Measurements from ENCODE around the gene PCGF2.

PCGF2 gene

DNA sequence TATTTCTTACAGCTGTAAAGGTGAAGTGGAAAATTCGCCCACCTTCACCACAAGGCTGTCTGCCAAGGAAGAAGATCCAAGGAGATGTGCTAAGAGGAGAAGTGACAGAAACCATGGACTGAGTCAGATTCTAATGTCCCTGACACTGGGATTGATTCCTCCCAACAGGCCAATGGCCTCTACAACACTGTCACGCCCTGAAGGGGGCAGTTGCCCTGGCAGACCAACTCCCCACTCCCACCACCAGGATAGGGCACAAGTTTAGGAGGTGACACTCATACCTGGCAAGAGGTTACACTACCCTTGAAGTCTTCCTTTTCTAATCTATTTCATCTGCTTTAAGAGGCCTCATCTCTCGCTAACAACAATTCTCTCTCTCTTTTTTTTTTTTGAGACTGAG lies 35.1 kb upstream of the PCGF2 start:
- DNase-seq (ENCODE audit: insufficient read length, low spot score) (no peak), FAIRE-seq (no peak)
- TF ChIP-seq POLR2AphosphoS5 (IDR thresholded peaks at IDR 0.05; ENCODE audit: low read depth, low read length) = no peak
- TF ChIP-seq TAF1 (IDR thresholded peaks at IDR 0.05; ENCODE audit: low read depth, low read length) = no peak
- TF ChIP-seq POU2F2 (IDR thresholded peaks at IDR 0.05; ENCODE audit: low read depth, low read length) = no peak
- TF ChIP-seq PAX5 (IDR thresholded peaks at IDR 0.05; ENCODE audit: insufficient read depth, low read length, severe bottlenecking) = no peak

DNA sequence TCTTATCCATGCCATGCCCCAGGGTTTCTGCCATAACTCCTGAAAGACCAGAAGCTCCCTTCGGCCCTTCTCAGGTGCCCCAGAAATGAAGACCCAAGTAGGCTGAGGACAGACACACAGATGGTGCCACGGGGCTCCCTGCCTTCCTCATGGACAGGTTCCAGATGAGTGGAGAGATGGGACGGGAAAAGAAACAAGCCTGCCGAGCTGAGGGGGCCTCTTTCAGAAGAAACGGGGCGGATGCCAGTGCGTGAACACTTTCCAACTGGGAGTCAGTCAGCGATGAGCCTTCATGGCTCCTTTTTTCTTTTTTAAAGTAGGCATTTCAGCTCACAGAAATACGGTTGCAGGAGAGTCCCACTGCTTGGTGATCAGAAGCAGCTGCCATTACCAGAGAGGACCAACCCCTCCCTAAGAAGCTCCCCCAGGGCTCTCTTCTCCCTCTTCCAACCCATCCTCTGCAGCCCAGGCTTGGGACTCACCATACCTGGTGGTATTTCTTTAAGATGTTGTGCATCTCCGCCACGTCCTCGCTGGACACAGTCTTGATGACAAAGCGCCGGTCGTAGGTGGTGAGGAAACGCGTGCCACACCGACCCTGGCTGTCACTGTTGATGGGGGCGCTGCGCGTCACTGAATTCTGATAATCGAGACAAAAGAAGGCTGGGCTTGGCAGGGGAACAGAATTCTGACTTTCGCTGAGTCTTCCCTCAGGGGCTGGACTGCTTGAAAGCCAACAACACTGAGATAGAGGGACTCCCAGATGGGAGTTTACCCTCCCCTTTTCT lies 32.0 kb upstream of the PCGF2 start:
- DNase-seq (ENCODE audit: insufficient read length, low spot score) (no peak), FAIRE-seq (no peak)
- TF ChIP-seq TAF1 (IDR thresholded peaks at IDR 0.05; ENCODE audit: low read depth, low read length) (no peak), SPI1 (IDR thresholded peaks at IDR 0.05; ENCODE audit: low read depth, low read length) (no peak), POU2F2 (IDR thresholded peaks at IDR 0.05; ENCODE audit: low read depth, low read length) (no peak), POLR2AphosphoS5 (IDR thresholded peaks at IDR 0.05; ENCODE audit: low read depth, low read length) (no peak), PAX5 (IDR thresholded peaks at IDR 0.05; ENCODE audit: insufficient read depth, low read length, severe bottlenecking) (no peak), POLR2A (IDR thresholded peaks at IDR 0.05; ENCODE audit: low read depth, low read length) (no peak)

DNA sequence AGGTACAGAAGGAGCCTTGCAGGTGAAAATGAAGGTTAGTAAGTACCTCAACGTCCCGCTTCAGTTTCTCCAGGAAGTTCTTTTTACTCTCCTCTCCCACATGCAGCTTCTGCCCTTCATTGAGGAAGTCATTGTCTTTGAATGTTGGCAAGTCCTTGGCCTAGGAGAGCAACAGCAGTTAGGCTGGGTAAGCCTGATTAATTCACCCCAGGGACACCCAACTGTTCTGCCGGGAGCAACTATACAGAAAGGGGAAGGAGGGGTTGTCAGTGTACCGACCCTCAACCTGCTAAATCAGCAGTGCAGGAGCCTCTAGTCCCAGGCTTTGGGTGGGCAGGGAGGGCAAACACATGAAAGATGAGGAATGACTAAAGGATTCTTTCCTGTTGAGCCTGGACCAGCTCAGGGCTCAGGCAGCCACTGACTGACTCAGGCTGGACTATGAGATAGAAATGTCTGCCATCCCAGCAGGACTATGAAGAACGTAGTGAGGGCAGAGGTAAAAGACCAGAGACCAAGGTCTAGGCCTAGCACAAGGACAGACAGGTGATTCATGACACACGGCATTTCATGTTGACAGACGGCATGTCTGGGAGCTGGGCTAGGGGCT lies 29.6 kb upstream of the PCGF2 start:
- DNase-seq (ENCODE audit: insufficient read length, low spot score) = no peak
- TF ChIP-seq POLR2A (IDR thresholded peaks at IDR 0.05; ENCODE audit: low read depth, low read length) (no peak), TAF1 (IDR thresholded peaks at IDR 0.05; ENCODE audit: low read depth, low read length) (no peak), POU2F2 (IDR thresholded peaks at IDR 0.05; ENCODE audit: low read depth, low read length) (no peak), PAX5 (IDR thresholded peaks at IDR 0.05; ENCODE audit: insufficient read depth, low read length, severe bottlenecking) (no peak), SPI1 (IDR thresholded peaks at IDR 0.05; ENCODE audit: low read depth, low read length) (no peak)
- no peak for FAIRE-seq

DNA sequence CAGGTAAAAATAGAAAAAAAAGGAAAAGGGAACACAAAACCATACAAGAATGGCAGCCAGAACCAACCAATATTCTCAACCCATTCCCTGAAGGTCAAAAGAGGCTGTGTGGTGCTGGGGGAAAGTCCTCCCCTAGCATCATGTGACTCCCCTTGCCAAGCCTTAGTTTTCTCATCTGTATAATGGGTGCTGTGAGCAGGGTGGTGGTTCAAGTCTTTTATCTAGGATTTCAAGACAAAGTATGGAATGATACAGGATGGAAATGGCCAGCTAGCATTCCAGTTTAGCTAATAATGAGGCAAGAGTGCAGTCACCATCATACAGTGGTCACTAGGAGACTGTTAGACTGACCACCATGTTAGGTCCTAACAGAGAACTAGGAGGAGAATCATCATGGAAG lies 25.1 kb upstream of the PCGF2 start:
- no peak for TF ChIP-seq POU2F2 (IDR thresholded peaks at IDR 0.05; ENCODE audit: low read depth, low read length)
- no peak for TF ChIP-seq POLR2A (IDR thresholded peaks at IDR 0.05; ENCODE audit: low read depth, low read length)
- TF ChIP-seq PAX5 (IDR thresholded peaks at IDR 0.05; ENCODE audit: insufficient read depth, low read length, severe bottlenecking) = no peak
- no peak for TF ChIP-seq TAF1 (IDR thresholded peaks at IDR 0.05; ENCODE audit: low read depth, low read length)
- TF ChIP-seq SPI1 (IDR thresholded peaks at IDR 0.05; ENCODE audit: low read depth, low read length) = no peak
- no peak for DNase-seq (ENCODE audit: insufficient read length, low spot score)

DNA sequence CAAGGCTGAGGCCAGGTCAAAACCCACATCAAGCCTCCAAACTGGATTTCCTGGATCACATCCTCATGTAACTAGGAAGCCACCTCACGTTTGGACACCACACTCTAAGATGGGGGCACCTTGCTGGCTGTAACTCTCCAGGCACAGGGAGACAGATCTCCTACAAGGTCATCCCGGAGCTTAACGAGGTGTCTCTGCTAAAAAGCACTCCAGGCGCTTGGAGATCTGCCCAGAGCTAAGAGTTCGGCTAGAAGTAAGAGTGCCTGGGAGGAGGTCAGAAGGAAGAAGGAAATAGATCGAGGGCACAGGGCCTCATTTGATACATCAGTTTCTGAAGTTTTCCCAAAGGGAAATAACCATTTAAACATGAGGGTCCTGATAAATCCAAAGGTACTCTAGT lies 20.3 kb upstream of the PCGF2 start:
- no peak for TF ChIP-seq POU2F2 (IDR thresholded peaks at IDR 0.05; ENCODE audit: low read depth, low read length)
- no peak for TF ChIP-seq PAX5 (IDR thresholded peaks at IDR 0.05; ENCODE audit: insufficient read depth, low read length, severe bottlenecking)
- no peak for TF ChIP-seq POLR2A (IDR thresholded peaks at IDR 0.05; ENCODE audit: low read depth, low read length)
- no peak for TF ChIP-seq TAF1 (IDR thresholded peaks at IDR 0.05; ENCODE audit: low read depth, low read length)
- TF ChIP-seq SPI1 (IDR thresholded peaks at IDR 0.05; ENCODE audit: low read depth, low read length) = no peak
- TF ChIP-seq POLR2AphosphoS5 (IDR thresholded peaks at IDR 0.05; ENCODE audit: low read depth, low read length) = no peak
- DNase-seq (ENCODE audit: insufficient read length, low spot score) (no peak), FAIRE-seq (no peak)

More for the DNA sequence above, 25.1 kb upstream of the PCGF2 start:
- FAIRE-seq = no peak

DNA sequence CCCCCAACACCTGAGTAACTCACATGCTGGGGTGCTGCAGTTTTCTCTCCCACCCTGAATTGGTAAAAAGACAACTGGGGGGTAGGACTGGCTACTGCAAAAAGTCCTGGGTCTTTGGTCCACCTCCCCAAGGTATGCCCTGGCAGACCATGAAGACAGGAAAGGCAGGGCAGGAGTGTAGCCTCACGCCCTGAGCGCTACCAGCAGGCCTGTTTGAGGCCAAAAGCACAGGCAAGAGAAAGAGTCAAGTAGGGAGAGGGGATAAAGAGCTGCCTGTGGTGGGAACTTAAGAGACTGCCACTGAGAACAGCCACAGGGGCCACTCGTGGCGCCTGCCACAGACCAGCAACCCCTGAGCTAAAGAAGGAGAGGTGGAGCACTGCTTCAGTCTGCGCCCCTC lies 18.2 kb upstream of the PCGF2 start:
- no peak for DNase-seq (ENCODE audit: insufficient read length, low spot score)
- FAIRE-seq = no peak
- no peak for TF ChIP-seq TAF1 (IDR thresholded peaks at IDR 0.05; ENCODE audit: low read depth, low read length)
- no peak for TF ChIP-seq SPI1 (IDR thresholded peaks at IDR 0.05; ENCODE audit: low read depth, low read length)
- TF ChIP-seq POU2F2 (IDR thresholded peaks at IDR 0.05; ENCODE audit: low read depth, low read length) = no peak
- TF ChIP-seq POLR2AphosphoS5 (IDR thresholded peaks at IDR 0.05; ENCODE audit: low read depth, low read length) = no peak

DNA sequence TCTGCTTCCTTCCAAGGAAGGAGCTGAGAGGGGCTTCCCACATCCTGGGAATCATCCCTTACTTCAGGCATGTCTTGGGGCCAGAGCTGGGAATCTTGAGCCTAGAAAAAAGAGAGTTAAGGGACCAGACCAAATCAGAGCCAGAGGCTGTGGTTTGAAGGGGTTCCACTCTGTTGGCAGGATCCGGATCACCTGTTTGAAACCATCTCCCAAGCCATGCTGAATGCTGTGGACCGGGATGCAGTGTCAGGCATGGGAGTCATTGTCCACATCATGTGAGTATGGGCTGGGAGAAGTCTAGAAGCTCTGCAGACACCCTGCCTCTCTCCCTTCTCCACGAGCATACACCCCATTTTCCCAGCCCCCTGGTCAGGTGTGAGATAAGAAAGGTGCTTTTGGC lies 14.1 kb upstream of the PCGF2 start:
- FAIRE-seq (no peak), DNase-seq (ENCODE audit: insufficient read length, low spot score) (no peak)
- TF ChIP-seq POLR2A (IDR thresholded peaks at IDR 0.05; ENCODE audit: low read depth, low read length) (no peak), POU2F2 (IDR thresholded peaks at IDR 0.05; ENCODE audit: low read depth, low read length) (no peak), SPI1 (IDR thresholded peaks at IDR 0.05; ENCODE audit: low read depth, low read length) (no peak), PAX5 (IDR thresholded peaks at IDR 0.05; ENCODE audit: insufficient read depth, low read length, severe bottlenecking) (no peak), POLR2AphosphoS5 (IDR thresholded peaks at IDR 0.05; ENCODE audit: low read depth, low read length) (no peak), TAF1 (IDR thresholded peaks at IDR 0.05; ENCODE audit: low read depth, low read length) (no peak)

DNA sequence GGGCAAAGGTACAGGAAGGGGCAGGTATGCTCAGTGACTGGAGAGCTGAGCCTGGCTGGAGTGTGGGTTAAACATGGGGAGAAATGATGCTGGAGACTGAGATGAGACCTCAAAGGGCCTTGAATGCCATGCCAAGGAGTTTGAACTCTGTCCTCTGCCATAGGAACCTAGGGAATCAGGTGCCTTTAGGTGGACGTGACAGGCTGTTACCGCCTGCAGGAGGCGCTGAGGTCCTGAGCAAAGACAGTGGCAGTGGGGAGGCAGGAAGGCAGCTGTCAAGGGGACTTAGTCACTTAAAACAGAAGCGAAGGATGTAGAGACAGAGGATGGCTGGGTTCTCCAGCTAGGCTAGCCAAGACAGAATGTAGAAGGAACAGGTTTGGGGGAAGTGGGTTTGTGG lies 13.5 kb upstream of the PCGF2 start:
- DNase-seq (ENCODE audit: insufficient read length, low spot score) (no peak), FAIRE-seq (no peak)
- TF ChIP-seq PAX5 (IDR thresholded peaks at IDR 0.05; ENCODE audit: insufficient read depth, low read length, severe bottlenecking) (no peak), POU2F2 (IDR thresholded peaks at IDR 0.05; ENCODE audit: low read depth, low read length) (no peak), POLR2AphosphoS5 (IDR thresholded peaks at IDR 0.05; ENCODE audit: low read depth, low read length) (no peak), POLR2A (IDR thresholded peaks at IDR 0.05; ENCODE audit: low read depth, low read length) (no peak), SPI1 (IDR thresholded peaks at IDR 0.05; ENCODE audit: low read depth, low read length) (no peak), TAF1 (IDR thresholded peaks at IDR 0.05; ENCODE audit: low read depth, low read length) (no peak)

DNA sequence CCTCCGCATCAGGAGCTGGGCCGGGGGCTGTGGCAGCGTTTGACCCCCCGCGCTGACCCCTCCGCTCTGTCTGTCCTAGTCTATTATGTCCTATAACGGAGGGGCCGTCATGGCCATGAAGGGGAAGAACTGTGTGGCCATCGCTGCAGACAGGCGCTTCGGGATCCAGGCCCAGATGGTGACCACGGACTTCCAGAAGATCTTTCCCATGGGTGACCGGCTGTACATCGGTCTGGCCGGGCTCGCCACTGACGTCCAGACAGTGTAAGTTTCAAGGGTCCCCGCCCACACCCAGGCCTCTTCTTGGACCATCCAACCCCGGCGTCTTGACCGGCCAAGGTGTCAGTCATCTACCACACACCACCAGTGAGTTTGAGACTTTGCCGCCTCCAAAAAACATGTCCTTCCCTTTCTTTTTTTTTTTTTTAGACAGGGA lies 5.0 kb upstream of the PCGF2 start:
- TF ChIP-seq TAF1 (IDR thresholded peaks at IDR 0.05; ENCODE audit: low read depth, low read length) (no peak), PAX5 (IDR thresholded peaks at IDR 0.05; ENCODE audit: insufficient read depth, low read length, severe bottlenecking) (no peak), POU2F2 (IDR thresholded peaks at IDR 0.05; ENCODE audit: low read depth, low read length) (no peak), POLR2A (IDR thresholded peaks at IDR 0.05; ENCODE audit: low read depth, low read length) (no peak), SPI1 (IDR thresholded peaks at IDR 0.05; ENCODE audit: low read depth, low read length) (no peak), POLR2AphosphoS5 (IDR thresholded peaks at IDR 0.05; ENCODE audit: low read depth, low read length) (no peak)
- no peak for DNase-seq (ENCODE audit: insufficient read length, low spot score)
- no peak for FAIRE-seq

Measured in GM12891 (cell line).